ENCODE data around the gene NCAPH2. TPM values are rescaled to one million over a fixed set of nuclear protein-coding genes. Genes with fewer than 3 reads are reported as not detected.

NCAPH2 gene
- total RNA-seq, 1 experiment from 2014 or later: 39.8 TPM

DNA sequence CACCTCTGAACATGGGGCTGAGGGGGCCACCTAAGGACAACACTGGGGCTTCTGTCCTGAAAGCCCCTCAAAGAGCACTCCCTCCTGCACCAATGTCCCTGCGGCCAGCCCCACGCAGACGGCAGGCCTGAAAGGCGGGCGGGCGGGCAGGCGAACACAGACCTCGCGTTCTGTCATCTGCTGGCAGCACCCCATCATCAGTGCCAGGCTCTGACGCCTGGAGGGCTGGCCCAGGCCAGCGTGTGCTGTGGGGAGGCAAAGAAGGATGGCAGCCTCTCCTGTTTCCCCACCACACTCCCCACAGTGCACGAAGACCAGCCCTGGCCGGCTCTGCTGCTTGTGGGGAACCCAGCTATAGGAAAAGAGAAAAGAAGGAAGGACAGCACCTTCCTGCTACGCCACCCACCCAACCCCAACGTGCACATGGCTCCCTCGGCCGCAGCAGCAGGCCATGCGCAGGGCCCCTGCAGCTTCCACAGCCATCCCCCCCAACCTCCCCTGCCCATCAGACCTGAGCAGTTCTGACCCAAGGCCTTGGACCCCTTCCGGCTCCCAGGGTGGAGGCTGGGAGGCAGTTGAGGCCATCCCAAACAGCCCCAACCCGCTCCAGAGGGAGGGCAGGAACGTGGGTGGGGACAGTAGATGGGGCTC lies 36.7 kb upstream of the NCAPH2 start:
- CTCF ChIA-PET: interaction anchor here (1.0 to 1.6 kb wide), 2 partner anchors 27 to 150 kb away, joined by 3 to 5 read pairs; no protein-coding TSS in a partner anchor

GRCh38 chr22:50471962-50472361 lies 36.1 kb upstream of the NCAPH2 start:
- ChIA-PET CTCF (interaction anchor here (0.7 to 1.6 kb wide), 3 partner anchors 17 to 149 kb away, joined by 4 to 5 read pairs (median 4); no protein-coding TSS in a partner anchor), POLR2A (no interaction called here)
- DNase-seq (ENCODE audit: unreplicated experiment): no peak
- intact Hi-C loops (cut with micrococcal nuclease): no loop called here
- no peak overlapping the region for H3K27ac Mint-ChIP-seq (ENCODE audit: low read depth, unreplicated experiment)
- H3K4me3 Mint-ChIP-seq (ENCODE audit: unreplicated experiment): no peak overlapping the region
- BruUV-seq (replicated peaks): no TSS peak
- H3K27me3 Mint-ChIP-seq (ENCODE audit: insufficient read depth, unreplicated experiment): no peaks in the 10 kb centered on the region
- peaks cover 28% of the 10 kb centered on the region for H3K36me3 Mint-ChIP-seq (ENCODE audit: insufficient read depth, unreplicated experiment)
- TF ChIP-seq, protein P1, sequence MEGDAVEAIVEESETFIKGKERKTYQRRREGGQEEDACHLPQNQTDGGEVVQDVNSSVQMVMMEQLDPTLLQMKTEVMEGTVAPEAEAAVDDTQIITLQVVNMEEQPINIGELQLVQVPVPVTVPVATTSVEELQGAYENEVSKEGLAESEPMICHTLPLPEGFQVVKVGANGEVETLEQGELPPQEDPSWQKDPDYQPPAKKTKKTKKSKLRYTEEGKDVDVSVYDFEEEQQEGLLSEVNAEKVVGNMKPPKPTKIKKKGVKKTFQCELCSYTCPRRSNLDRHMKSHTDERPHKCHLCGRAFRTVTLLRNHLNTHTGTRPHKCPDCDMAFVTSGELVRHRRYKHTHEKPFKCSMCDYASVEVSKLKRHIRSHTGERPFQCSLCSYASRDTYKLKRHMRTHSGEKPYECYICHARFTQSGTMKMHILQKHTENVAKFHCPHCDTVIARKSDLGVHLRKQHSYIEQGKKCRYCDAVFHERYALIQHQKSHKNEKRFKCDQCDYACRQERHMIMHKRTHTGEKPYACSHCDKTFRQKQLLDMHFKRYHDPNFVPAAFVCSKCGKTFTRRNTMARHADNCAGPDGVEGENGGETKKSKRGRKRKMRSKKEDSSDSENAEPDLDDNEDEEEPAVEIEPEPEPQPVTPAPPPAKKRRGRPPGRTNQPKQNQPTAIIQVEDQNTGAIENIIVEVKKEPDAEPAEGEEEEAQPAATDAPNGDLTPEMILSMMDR (IDR thresholded peaks at IDR 0.05; ENCODE audit: unreplicated experiment): no peak
- peaks cover 30% of the 10 kb centered on the region for H3K4me1 Mint-ChIP-seq (ENCODE audit: insufficient read depth, unreplicated experiment)
- H3K9me3 Mint-ChIP-seq (ENCODE audit: unreplicated experiment): no peaks in the 10 kb centered on the region

More for the DNA sequence above, 36.7 kb upstream of the NCAPH2 start:
- H3K27ac Mint-ChIP-seq (ENCODE audit: low read depth, unreplicated experiment): no peak overlapping the region
- peak overlapping the region; percentile 14 for H3K4me3 Mint-ChIP-seq (ENCODE audit: unreplicated experiment)
- DNase-seq (ENCODE audit: unreplicated experiment): no peak
- peaks cover 24% of the 10 kb centered on the region for H3K4me1 Mint-ChIP-seq (ENCODE audit: insufficient read depth, unreplicated experiment)
- TF ChIP-seq, protein P1 (IDR thresholded peaks at IDR 0.05; ENCODE audit: unreplicated experiment): no peak
- POLR2A ChIA-PET: interaction anchor here (1.9 kb wide), 1 partner anchor 36 kb away, joined by 4 read pairs; the partner anchor contains the start of genes LMF2 and NCAPH2
- peaks cover 32% of the 10 kb centered on the region for H3K36me3 Mint-ChIP-seq (ENCODE audit: insufficient read depth, unreplicated experiment)
- intact Hi-C loops (cut with micrococcal nuclease): no loop called here
- H3K9me3 Mint-ChIP-seq (ENCODE audit: unreplicated experiment): no peaks in the 10 kb centered on the region
- BruUV-seq (replicated peaks): no TSS peak
- no peaks in the 10 kb centered on the region for H3K27me3 Mint-ChIP-seq (ENCODE audit: insufficient read depth, unreplicated experiment)

DNA sequence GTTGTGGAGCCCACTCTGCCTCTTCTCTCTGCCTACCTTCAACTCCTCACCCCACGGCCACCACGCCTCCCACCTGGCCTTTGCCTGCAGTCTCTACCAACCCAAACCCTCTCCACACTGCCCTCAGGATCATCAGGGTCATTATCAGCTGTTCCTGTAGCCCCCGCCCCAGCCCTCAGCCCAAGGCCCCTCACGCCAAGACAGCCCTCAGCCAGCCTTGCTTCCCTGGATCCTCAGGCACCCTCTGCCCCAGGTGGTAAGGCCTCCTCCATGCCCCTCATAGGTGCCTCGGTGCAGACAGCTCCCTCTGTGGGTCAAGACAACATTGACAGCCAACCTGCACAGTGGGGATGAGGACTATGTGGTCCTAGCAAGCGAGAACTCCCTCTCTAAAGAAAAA lies 34.9 kb upstream of the NCAPH2 start:
- intact Hi-C loops (cut with micrococcal nuclease): no loop called here
- POLR2A ChIA-PET: interaction anchor here (0.5 to 1.7 kb wide), 3 partner anchors 20 to 68 kb away, joined by 3 to 8 read pairs (median 4); no protein-coding TSS in a partner anchor
- H3K4me3 Mint-ChIP-seq (ENCODE audit: unreplicated experiment): peak overlapping the region; percentile 90
- peaks cover 25% of the 10 kb centered on the region for H3K36me3 Mint-ChIP-seq (ENCODE audit: insufficient read depth, unreplicated experiment)
- peak; percentile 37 for DNase-seq (ENCODE audit: unreplicated experiment)
- H3K27me3 Mint-ChIP-seq (ENCODE audit: insufficient read depth, unreplicated experiment): no peaks in the 10 kb centered on the region
- TF ChIP-seq, protein P1 (IDR thresholded peaks at IDR 0.05; ENCODE audit: unreplicated experiment): no peak
- H3K27ac Mint-ChIP-seq (ENCODE audit: low read depth, unreplicated experiment): peak overlapping the region; percentile 78
- BruUV-seq (replicated peaks): no TSS peak
- H3K9me3 Mint-ChIP-seq (ENCODE audit: unreplicated experiment): no peaks in the 10 kb centered on the region
- CTCF ChIA-PET: interaction anchor here (0.5 to 1.6 kb wide), 8 partner anchors 15 to 218 kb away, joined by 3 to 5 read pairs (median 4); no protein-coding TSS in a partner anchor
- H3K4me1 Mint-ChIP-seq (ENCODE audit: insufficient read depth, unreplicated experiment): peaks cover 36% of the 10 kb centered on the region

- ChIA-PET POLR2A (interaction anchor here (0.6 to 1.7 kb wide), 4 partner anchors 35 to 89 kb away, joined by 3 to 8 read pairs (median 4); partner anchors contain the start of genes SCO2 and SYCE3), CTCF (interaction anchor here (0.6 to 0.8 kb wide), 3 partner anchors 20 to 147 kb away, joined by 3 to 4 read pairs (median 4); no protein-coding TSS in a partner anchor)
- H3K4me1 Mint-ChIP-seq (ENCODE audit: insufficient read depth, unreplicated experiment): peaks cover 36% of the 10 kb centered on the region
- H3K4me3 Mint-ChIP-seq (ENCODE audit: unreplicated experiment): peak overlapping the region; percentile 90
- peak overlapping the region; percentile 78 for H3K27ac Mint-ChIP-seq (ENCODE audit: low read depth, unreplicated experiment)
- intact Hi-C loops (cut with micrococcal nuclease): no loop called here
- BruUV-seq (replicated peaks): no TSS peak
- no peaks in the 10 kb centered on the region for H3K27me3 Mint-ChIP-seq (ENCODE audit: insufficient read depth, unreplicated experiment)
- no peaks in the 10 kb centered on the region for H3K9me3 Mint-ChIP-seq (ENCODE audit: unreplicated experiment)
- H3K36me3 Mint-ChIP-seq (ENCODE audit: insufficient read depth, unreplicated experiment): peaks cover 19% of the 10 kb centered on the region
- TF ChIP-seq, protein P1 (IDR thresholded peaks at IDR 0.05; ENCODE audit: unreplicated experiment): no peak
- DNase-seq (ENCODE audit: unreplicated experiment): no peak
Observed at GRCh38 chr22:50473855-50474671, 34.0 kb upstream of the NCAPH2 start.

Data from MCF 10A (cell line).